Activated CD8-positive, alpha-beta memory T cell treated with anti-CD3 and anti-CD28 coated beads, Interleukin-2, amount 50 U/mL, for 4 hours (primary cell): Measurements from ENCODE around the gene ZSWIM1.
A peak's percentile ranks its signal among the peaks of the same experiment; 100 is the strongest.

Experiments used
- DNase-seq: peaks from one replicate; pipeline ENCODE4 v3.0.0-alpha.2; 2020

ZSWIM1 gene

GRCh38 chr20:45933266-45934045 lies 52.4 kb downstream of the ZSWIM1 start:
- DNase-seq, result peak; percentile 43

- DNase-seq, result no peak
Observed at GRCh38 chr20:45934046-45934585, 53.1 kb downstream of the ZSWIM1 start.
